Endothelial cell of umbilical vein (primary cell): ENCODE results near the gene IL20. TPM values are rescaled to one million over a fixed set of nuclear protein-coding genes. Genes with fewer than 3 reads are reported as not detected.
"Not testable (repeated sequence)": the region's sequence is repeated elsewhere in the genome, so short reads cannot be mapped to it uniquely, and the experiment has no call there.

Experiments used
- BruUV-seq: library from RNA; stranded (reverse); fragments of 400-500 nt; replicated peaks from 2 replicates; lab custom pipeline; 2021; lab: Mats Ljungman, UMichigan
- CTCF ChIA-PET: fragments of 300-600, 350-600 bp; sonication (Branson Sonifier 250); formaldehyde crosslinking; loops from one replicate; lab custom pipeline; 2021; ENCODE audit warnings: antibody characterized with exemption, inconsistent platforms; lab: Charles Lee
- POLR2A ChIA-PET: fragments of 300-600, 350-600 bp; sonication (Branson Sonifier 250); formaldehyde crosslinking; loops from one replicate; lab custom pipeline; 2021; ENCODE audit warnings: antibody characterized with exemption, inconsistent platforms; lab: Charles Lee
- DNase-seq: peaks from one replicate; pipeline ENCODE4 v3.0.0-alpha.2; 2011; ENCODE audit warnings: low read depth, low spot score
- FAIRE-seq: peaks from 2 replicates; lab custom pipeline; 2011; peaks lifted over from hg19 to GRCh38; lab: Jason Lieb, UNC
- H2AFZ ChIP-seq: 2 replicates; pipeline ENCODE4 v1.6.0; 2012; ENCODE audit warnings: low read depth, low read length, control low read depth, inconsistent platforms
- H3K27ac ChIP-seq: 2 replicates; pipeline ENCODE4 v1.5.1; 2011; ENCODE audit warnings: low read depth, mild to moderate bottlenecking, control low read depth, low read length, moderate library complexity; ENCODE audit not compliant: insufficient read depth
- H3K27me3 ChIP-seq, 2 experiments: 2 replicates each; pipeline versions ENCODE4 v1.6.0 to v1.6.1; 2011; ENCODE audit warnings: low read length in 2 of 2, mixed read lengths in 1 of 2; ENCODE audit not compliant: control insufficient read depth in 2 of 2, insufficient read depth in 2 of 2
- H3K36me3 ChIP-seq, 2 experiments: 2 replicates in 1 of 2; 3 replicates in 1 of 2; pipeline ENCODE4 v1.5.1; 2011; ENCODE audit warnings: low read length in 2 of 2, mild to moderate bottlenecking in 1 of 2, moderate library complexity in 1 of 2; ENCODE audit not compliant: control insufficient read depth in 2 of 2, insufficient read depth in 2 of 2; ENCODE audit errors: extremely low read depth in 1 of 2
- H3K4me1 ChIP-seq: 3 replicates; pipeline ENCODE4 v1.5.1; 2011; ENCODE audit warnings: mild to moderate bottlenecking, low read length; ENCODE audit not compliant: control insufficient read depth, insufficient read depth; ENCODE audit errors: extremely low read depth
- H3K4me2 ChIP-seq: 2 replicates; pipeline ENCODE4 v1.6.1; 2011; ENCODE audit warnings: low read length, control low read depth, mixed read lengths; ENCODE audit not compliant: insufficient read depth
- H3K4me3 ChIP-seq, 3 experiments: fragments of 200-600 bp in 1 of 3; sonication (generic), shearing (Covaris generic) in 1 of 3; replicated peaks in 1 of 3; 2 replicates each; pipeline ENCODE4 v1.5.1; 2011 to 2016; ENCODE audit warnings: control low read depth in 3 of 3, low read length in 3 of 3, mild to moderate bottlenecking in 2 of 3, inconsistent platforms in 1 of 3, low read depth in 1 of 3, moderate library complexity in 1 of 3; ENCODE audit not compliant: insufficient read depth in 1 of 3
- H3K79me2 ChIP-seq: 2 replicates; pipeline ENCODE4 v1.6.0; 2012; ENCODE audit warnings: low read length, inconsistent platforms; ENCODE audit not compliant: control insufficient read depth, insufficient read depth
- H3K9ac ChIP-seq: replicated peaks from 2 replicates; pipeline ENCODE3; 2011; ENCODE audit warnings: low read length, control low read depth; ENCODE audit not compliant: insufficient read depth; ENCODE audit errors: extremely low read depth
- H3K9me1 ChIP-seq: replicated peaks from 3 replicates; pipeline ENCODE4 v1.6.0; 2011; ENCODE audit warnings: mild to moderate bottlenecking, low read length; ENCODE audit not compliant: control insufficient read depth, insufficient read depth; ENCODE audit errors: extremely low read depth
- H3K9me3 ChIP-seq: replicated peaks from 2 replicates; pipeline ENCODE4 v1.5.1; 2012; ENCODE audit warnings: low read length, inconsistent platforms; ENCODE audit not compliant: control insufficient read depth, insufficient read depth
- H4K20me1 ChIP-seq: replicated peaks from 2 replicates; pipeline ENCODE3; 2011; ENCODE audit warnings: mild to moderate bottlenecking, low read length; ENCODE audit not compliant: control insufficient read depth, insufficient read depth; ENCODE audit errors: extremely low read depth
- CTCF ChIP-seq, 2 donors: IDR thresholded peaks; 1 replicate in 1 of 2; 2 replicates in 1 of 2; pipeline ENCODE4 v1.5.1; 2011; ENCODE audit warnings: low read length in 2 of 2, mild to moderate bottlenecking in 2 of 2, moderate library complexity in 2 of 2, control low read depth in 1 of 2, inconsistent platforms in 1 of 2, low read depth in 1 of 2; ENCODE audit not compliant: insufficient read depth in 1 of 2; ENCODE audit errors: extremely low read depth in 1 of 2
- FOS ChIP-seq: IDR thresholded peaks from 2 replicates; pipeline ENCODE4 v1.6.1; 2011; ENCODE audit warnings: mild to moderate bottlenecking, low read length, moderate library complexity, borderline replicate concordance; ENCODE audit not compliant: insufficient read depth
- GATA2 ChIP-seq: IDR thresholded peaks from 2 replicates; pipeline ENCODE4 v1.7.0; 2011; ENCODE audit warnings: low read depth, mild to moderate bottlenecking, moderate library complexity, mixed read lengths, low read length; ENCODE audit not compliant: insufficient read length, insufficient read depth
- JUN ChIP-seq: IDR thresholded peaks from 2 replicates; pipeline ENCODE4 v1.6.1; 2011; ENCODE audit warnings: borderline replicate concordance, low read depth; ENCODE audit not compliant: insufficient read length, insufficient read depth
- MYC ChIP-seq: IDR thresholded peaks from one replicate; pipeline ENCODE4 v1.6.1; 2011; ENCODE audit warnings: mild to moderate bottlenecking, low read depth, low read length
- POLR2A ChIP-seq: IDR thresholded peaks from 2 replicates; pipeline ENCODE4 v1.6.1; 2012; ENCODE audit warnings: low read depth, mild to moderate bottlenecking, control low read depth, low read length
- POLR2AphosphoS5 ChIP-seq: IDR thresholded peaks from 2 replicates; pipeline ENCODE4 v1.6.1; 2012; ENCODE audit warnings: low read depth, mild to moderate bottlenecking, control low read depth, low read length, moderate library complexity; ENCODE audit not compliant: insufficient read depth
- dilution Hi-C: fragments of 300-500 bp; cut with MboI; formaldehyde crosslinking; loops from one replicate; pipeline ENCODE4 v1.15.0; 2019; ENCODE audit warnings: low sequenced_read_pairs; ENCODE audit not compliant: extremely low pct_ligation_motif_present
- intact Hi-C: fragments of 100-400 bp; cut with micrococcal nuclease; formaldehyde crosslinking; loops from one replicate; pipeline ENCODE4 v1.10.0; 2022
- polyA plus RNA-seq, 4 experiments: library from polyadenylated mRNA; depleted of rRNA in 3 of 4; stranded (reverse) in 3 of 4; unstranded in 1 of 4; fragments of >200 nt; gene quantifications; 2 replicates each; pipeline versions ENCODE4 v1.2.1 to v1.2.3, GENCODE V29; 2011 to 2012; ENCODE audit warnings: missing spikeins in 1 of 4
- total RNA-seq: library from RNA; stranded (reverse); gene quantifications from 2 replicates; pipeline ENCODE4 v1.2.3, GENCODE V29; 2021

The IL20 gene
- total and polyA plus RNA-seq, 2 donors (not counting 3 experiments of a cell fraction or from before 2014, with no cell fraction given), result not detected

GRCh38 chr1:206851341-206852010, 13.9 kb upstream of the IL20 start:
- peaks cover 0 to 3% of the 10 kb centered on the region in 2 experiments for H3K27me3 ChIP-seq
- POLR2A ChIA-PET, result no interaction called here
- CTCF ChIA-PET, result no interaction called here

GRCh38 chr1:206852662-206853061, 12.8 kb upstream of the IL20 start:
- H3K4me1 ChIP-seq, H3K36me3 ChIP-seq, H3K27ac ChIP-seq, H3K9me1 ChIP-seq, H3K9me3 ChIP-seq, BruUV-seq, H3K4me3 ChIP-seq, intact Hi-C loops, H4K20me1 ChIP-seq, dilution Hi-C loops, H3K4me2 ChIP-seq, H2AFZ ChIP-seq, H3K27me3 ChIP-seq, DNase-seq, FAIRE-seq, H3K79me2 ChIP-seq, H3K9ac ChIP-seq, POLR2A ChIA-PET: not testable (repeated sequence)
- CTCF ChIA-PET, result interaction anchor here (1.8 kb wide), 1 partner anchor 34 kb away, joined by 3 read pairs; no protein-coding TSS in a partner anchor

More at GRCh38 chr1:206851341-206852010, 13.9 kb upstream of the IL20 start:
- no peak for FAIRE-seq
- H3K4me1 ChIP-seq, result no peaks in the 10 kb centered on the region
- dilution Hi-C loops, result no loop called here
- H3K4me2 ChIP-seq, result no peak overlapping the region
- intact Hi-C loops, result no loop called here
- H4K20me1 ChIP-seq, result no peaks in the 10 kb centered on the region
- no peak overlapping the region for H3K4me3 ChIP-seq
- no peaks in the 10 kb centered on the region for H3K36me3 ChIP-seq
- no peaks in the 10 kb centered on the region for H3K9me3 ChIP-seq
- no peak overlapping the region for H2AFZ ChIP-seq
- no peak for DNase-seq
- no peaks in the 10 kb centered on the region for H3K79me2 ChIP-seq
- no peak overlapping the region for H3K9ac ChIP-seq
- no peaks in the 10 kb centered on the region for H3K9me1 ChIP-seq
- H3K27ac ChIP-seq, result no peak overlapping the region
- TF ChIP-seq FOS, result no peak
- no peak for TF ChIP-seq MYC
- TF ChIP-seq POLR2A, result no peak
- TF ChIP-seq POLR2AphosphoS5, result no peak
- TF ChIP-seq JUN, result no peak
- TF ChIP-seq GATA2, result no peak
- no peak for TF ChIP-seq CTCF (IDR thresholded peaks at IDR 0.05; ENCODE audit: extremely low read depth in 1 of 2, insufficient read depth in 1 of 2, low read depth in 1 of 2, low read length in 2 of 2)
- BruUV-seq, result no TSS peak

GRCh38 chr1:206853696-206854095, 11.7 kb upstream of the IL20 start:
- CTCF ChIA-PET, result interaction anchor here (1.8 kb wide), 1 partner anchor 33 kb away, joined by 3 read pairs; no protein-coding TSS in a partner anchor
- DNase-seq, POLR2A ChIA-PET, H2AFZ ChIP-seq, dilution Hi-C loops, H3K79me2 ChIP-seq, H3K4me1 ChIP-seq, H3K27ac ChIP-seq, H3K27me3 ChIP-seq, H3K36me3 ChIP-seq, H3K4me2 ChIP-seq, H4K20me1 ChIP-seq, FAIRE-seq, H3K9ac ChIP-seq, intact Hi-C loops, H3K9me3 ChIP-seq, H3K4me3 ChIP-seq, BruUV-seq, H3K9me1 ChIP-seq: not testable (repeated sequence)
